GM12878 (cell line): ENCODE measurements around the gene TOM1L2. TPM values are rescaled to one million over a fixed set of nuclear protein-coding genes. Genes with fewer than 3 reads are reported as not detected.

Experiments used
- ATAC-seq: fragments of 200-7000 bp; cut with Tn5 transposase; 3 replicates; pipeline ENCODE4 v1.9.1; 2020; ENCODE audit warnings: mild to moderate bottlenecking, moderate library complexity
- BruUV-seq: library from RNA; stranded (reverse); fragments of 400-500 nt; replicated peaks from 2 replicates; lab custom pipeline; 2021; lab: Mats Ljungman, UMichigan
- CTCF ChIA-PET: fragments of 300-600 bp; sonication (Branson Sonifier 250); formaldehyde crosslinking; extraction: SDS; loops from one replicate; lab custom pipeline; 2021; ENCODE audit warnings: inconsistent platforms; lab: Yijun Ruan, JAX
- POLR2A ChIA-PET: fragments of 350-600 bp; formaldehyde crosslinking; extraction: SDS; loops from one replicate; lab custom pipeline; 2021; ENCODE audit warnings: inconsistent platforms; lab: Charles Lee
- RAD21 ChIA-PET: fragments of 300-600 bp; sonication (Branson Sonifier 250); formaldehyde crosslinking; loops from one replicate; lab custom pipeline; 2023; ENCODE audit warnings: antibody characterized with exemption; ENCODE audit not compliant: unreplicated experiment; lab: Charles Lee
- SMC1A ChIA-PET: fragments of 300-600 bp; sonication (Branson Sonifier 250); formaldehyde crosslinking; loops from one replicate; lab custom pipeline; 2023; ENCODE audit not compliant: unreplicated experiment, uncharacterized antibody; lab: Charles Lee
- DNase-seq: peaks from one replicate; pipeline ENCODE4 v3.0.0-alpha.2; 2011; ENCODE audit warnings: low read depth, low spot score
- FAIRE-seq: peaks from 3 replicates; lab custom pipeline; 2011; peaks lifted over from hg19 to GRCh38; lab: Jason Lieb, UNC
- H2AFZ ChIP-seq: 2 replicates; pipeline ENCODE4 v1.6.0; 2011; ENCODE audit warnings: low read depth, low read length, control low read depth; ENCODE audit not compliant: control insufficient read depth
- H3K27ac ChIP-seq: 2 replicates; pipeline ENCODE4 v1.5.1; 2011; ENCODE audit warnings: control low read depth; ENCODE audit not compliant: control insufficient read depth, insufficient read depth
- H3K27me3 ChIP-seq, 2 experiments: replicated peaks in 1 of 2; 2 replicates each; pipeline versions ENCODE4 v1.6.0 to v1.6.1; 2011; ENCODE audit warnings: low read length in 1 of 2; ENCODE audit not compliant: control insufficient read depth in 2 of 2, insufficient read depth in 2 of 2
- H3K36me3 ChIP-seq, 2 experiments: 2 replicates each; pipeline ENCODE4 v1.5.1; 2011; ENCODE audit warnings: low read length in 1 of 2; ENCODE audit not compliant: control insufficient read depth in 2 of 2, insufficient read depth in 2 of 2
- H3K4me1 ChIP-seq: 2 replicates; pipeline ENCODE4 v1.6.1; 2011; ENCODE audit warnings: mild to moderate bottlenecking, low read length, moderate library complexity, mixed read lengths; ENCODE audit not compliant: control insufficient read depth, insufficient read depth
- H3K4me2 ChIP-seq: 2 replicates; pipeline ENCODE4 v1.6.0; 2011; ENCODE audit warnings: control low read depth; ENCODE audit not compliant: control insufficient read depth, insufficient read depth
- H3K4me3 ChIP-seq: fragments of 200-600 bp; sonication (generic); 2 replicates; pipeline ENCODE4 v1.5.1; 2016
- H3K79me2 ChIP-seq: 2 replicates; pipeline ENCODE4 v1.6.0; 2011; ENCODE audit warnings: low read length; ENCODE audit not compliant: control insufficient read depth, insufficient read depth
- H3K9ac ChIP-seq: 2 replicates; pipeline ENCODE4 v1.8.0; 2011; ENCODE audit warnings: low read length, control low read depth, mixed read lengths; ENCODE audit not compliant: control insufficient read depth, insufficient read depth
- H3K9me3 ChIP-seq: replicated peaks from 3 replicates; pipeline ENCODE4 v1.5.1; 2011; ENCODE audit warnings: mild to moderate bottlenecking, low read length; ENCODE audit not compliant: control insufficient read depth, insufficient read depth
- H4K20me1 ChIP-seq: 2 replicates; pipeline ENCODE4 v1.6.0; 2011; ENCODE audit not compliant: control insufficient read depth, insufficient read depth
- CHD2 ChIP-seq: IDR thresholded peaks from 2 replicates; pipeline ENCODE4 v1.6.1; 2011; ENCODE audit warnings: low read depth, low read length, improper control_type of control experiment, borderline replicate concordance
- E2F4 ChIP-seq: IDR thresholded peaks from 2 replicates; pipeline ENCODE4 v1.6.1; 2012; ENCODE audit warnings: low read depth, low read length, improper control_type of control experiment
- HCFC1 ChIP-seq: fragments of 150-350 bp; IDR thresholded peaks from 2 replicates; pipeline ENCODE4 v1.6.1; 2014; ENCODE audit warnings: low read length
- SP1 ChIP-seq: IDR thresholded peaks from one replicate; pipeline ENCODE4 v1.6.1; 2011; ENCODE audit warnings: low read depth, low read length
- SREBF2 ChIP-seq: IDR thresholded peaks from 2 replicates; pipeline ENCODE4 v1.6.1; 2012; ENCODE audit warnings: mild to moderate bottlenecking, low read length
- STAT1 ChIP-seq: fragments of 450-650 bp; conservative IDR thresholded peaks from 2 replicates; pipeline ENCODE4 v1.6.1; 2014; ENCODE audit warnings: antibody characterized with exemption, mild to moderate bottlenecking
- ZNF217 ChIP-seq: fragments of 450-650 bp; IDR thresholded peaks from 2 replicates; pipeline ENCODE4 v1.6.1; 2017; ENCODE audit warnings: antibody characterized with exemption, mild to moderate bottlenecking
- WGBS: methylation state at CpG from one replicate; pipeline ENCODE4 v1.1.6; 2016; ENCODE audit warnings: low lambda C conversion rate; ENCODE audit not compliant: insufficient replicate concordance, insufficient coverage; ENCODE audit errors: missing lambda C conversion rate; 5-methylcytosine and 5-hydroxymethylcytosine counted together
- in situ Hi-C: fragments of 300-500 bp; cut with MboI; formaldehyde crosslinking; loops from 9 replicates; pipeline ENCODE4 v1.14.3; 2018; ENCODE audit warnings: mixed read lengths
- intact Hi-C: fragments of 100-400 bp; cut with micrococcal nuclease; formaldehyde crosslinking; loops from one replicate; pipeline ENCODE4 v1.14.2; 2022; ENCODE audit not compliant: unreplicated experiment
- polyA plus RNA-seq, 11 experiments: library from polyadenylated mRNA; depleted of rRNA in 4 of 11; unstranded in 6 of 11; stranded (reverse) in 5 of 11; fragments of >200 nt; fragmentation: Nextera tagmentation in 4 of 11; fragmentation: Illumina TruSeq in 1 of 11; extraction: Ambion mirVana in 4 of 11; extraction: Trizol in 1 of 11; gene quantifications; 1 replicate in 1 of 11; 2 replicates in 10 of 11; pipeline versions ENCODE4 v1.2.1 to v1.2.3, GENCODE V29; 2011 to 2016; ENCODE audit warnings: inconsistent platforms in 2 of 11, missing spikeins in 2 of 11, low read depth in 1 of 11
- total RNA-seq, 4 experiments: library from RNA; depleted of rRNA in 3 of 4; stranded (reverse); fragments of >200 nt in 3 of 4; fragmentation: Illumina TruSeq in 1 of 4; extraction: Trizol in 1 of 4; gene quantifications; 2 replicates each; pipeline versions ENCODE4 v1.2.1 to v1.2.3, GENCODE V29; 2013 to 2021

The TOM1L2 gene
- total and polyA plus RNA-seq, 10 of the 15 experiments (the other 5 are each of a cell fraction or from before 2014, with no cell fraction given) = 0.19 to 19.2 (median 8.1) TPM

DNA sequence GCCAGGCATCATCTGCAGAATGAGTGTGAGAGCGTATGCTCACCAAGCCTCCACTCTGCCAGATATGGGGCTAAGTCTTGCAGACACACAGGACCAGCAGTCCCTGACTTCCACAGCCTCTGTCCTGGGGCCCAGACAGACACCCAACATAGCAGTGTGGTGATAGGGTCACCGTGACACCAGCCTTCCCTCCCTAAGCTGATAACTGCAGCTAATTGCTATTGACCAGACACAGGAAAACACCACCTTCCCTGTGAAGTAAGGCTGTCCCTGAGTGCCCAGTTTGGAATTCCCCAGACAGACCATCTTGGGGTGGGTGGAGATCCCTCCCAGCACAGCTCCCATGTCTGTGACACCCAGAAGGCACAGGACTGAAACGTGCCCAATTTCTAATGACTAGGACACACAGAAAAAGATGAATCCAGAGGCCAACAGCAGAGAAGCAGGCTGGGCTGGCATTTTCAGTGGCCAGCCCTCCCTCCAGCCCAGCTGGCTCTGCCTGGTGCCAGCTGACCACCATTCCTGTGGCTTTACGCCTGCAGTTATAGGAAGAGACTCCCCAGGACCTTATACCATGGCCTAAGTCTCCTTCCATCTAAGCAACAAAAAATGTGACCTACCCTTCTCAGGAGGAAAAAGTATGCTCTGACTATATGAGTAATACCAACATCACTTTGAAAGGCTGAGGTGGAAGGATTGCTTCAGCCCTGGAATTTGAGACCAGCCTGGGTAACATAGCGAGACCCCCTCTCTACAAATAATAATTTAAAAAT lies 36.5 kb upstream of the TOM1L2 start:
- DNase-seq (no peak), FAIRE-seq (no peak), ATAC-seq (no peak)
- H3K9ac ChIP-seq = no peak overlapping the region
- in situ Hi-C loops = no loop called here
- H4K20me1 ChIP-seq = no peaks in the 10 kb centered on the region
- TF ChIP-seq CHD2 = no peak
- TF ChIP-seq ZNF217 = no peak
- TF ChIP-seq SREBF2 = no peak
- TF ChIP-seq SP1 = no peak
- no peak for TF ChIP-seq E2F4
- TF ChIP-seq STAT1 = no peak
- no peak for TF ChIP-seq HCFC1
- POLR2A ChIA-PET = no interaction called here
- H3K4me2 ChIP-seq = no peak overlapping the region
- H3K36me3 ChIP-seq = peaks cover 0 to 3% of the 10 kb centered on the region in 2 experiments; a peak in 1 of 4 replicates
- no TSS peak for BruUV-seq
- 93% methylated on average over 5 of the region's 5 CpGs for WGBS
- SMC1A ChIA-PET = interaction anchor here (1.6 kb wide), 1 partner anchor 23 kb away, joined by 4 read pairs; no protein-coding TSS in a partner anchor
- RAD21 ChIA-PET = no interaction called here
- H3K4me1 ChIP-seq = no peaks in the 10 kb centered on the region
- H3K9me3 ChIP-seq = no peaks in the 10 kb centered on the region
- no peak overlapping the region for H3K4me3 ChIP-seq
- no peaks in the 10 kb centered on the region for H3K27me3 ChIP-seq
- no peaks in the 10 kb centered on the region for H3K79me2 ChIP-seq
- H3K27ac ChIP-seq = no peak overlapping the region
- CTCF ChIA-PET = interaction anchor here (0.6 kb wide), 1 partner anchor 200 kb away, joined by 3 read pairs; no protein-coding TSS in a partner anchor
- intact Hi-C loops = loop anchor here (10.0 kb wide), 1 partner anchor 674 kb away; no protein-coding TSS in a partner anchor
- no peak overlapping the region for H2AFZ ChIP-seq
